MM.1S (cell line): ENCODE data around the gene WDR54.

Experiments used
- CTCF ChIP-seq: fragments of 300-600 bp; sonication (generic); IDR thresholded peaks from 2 replicates; pipeline ENCODE4 v1.5.1; 2016; ENCODE audit warnings: antibody characterized with exemption, low read length, mixed read lengths
- EZH2phosphoT487 ChIP-seq: fragments of 300-600 bp; sonication (generic); IDR thresholded peaks from 2 replicates; pipeline ENCODE4 v1.6.1; 2018; ENCODE audit warnings: antibody characterized with exemption, low read length

- TF ChIP-seq CTCF (no peak), EZH2phosphoT487 (no peak)
These were observed 4.7 kb downstream of the WDR54 start for GRCh38 chr2:74426181-74426758.
